ENCODE results near the gene ABHD16B.

The ABHD16B gene

GRCh38 chr20:63908008-63908682, 46.8 kb downstream of the ABHD16B start:
- no peak overlapping the region for H3K9ac ChIP-seq (ENCODE audit: low read length)
- H3K36me3 ChIP-seq (ENCODE audit: control insufficient read depth, insufficient read depth, low read length) = no peaks in the 10 kb centered on the region
- no peaks in the 10 kb centered on the region; the same call in 1 of the 2 replicates for H3K4me1 ChIP-seq (ENCODE audit: control insufficient read depth, insufficient read depth, low read length)
- H3K9me3 ChIP-seq (ENCODE audit: control insufficient read depth, insufficient read depth, low read depth, low read length) = no peaks in the 10 kb centered on the region
- H3K4me3 ChIP-seq (ENCODE audit: low read depth, low read length) = no peak overlapping the region
- no peaks in the 10 kb centered on the region for H3K27me3 ChIP-seq (ENCODE audit: control insufficient read depth, insufficient read depth, low read length)
- no peak overlapping the region for H3K27ac ChIP-seq (ENCODE audit: low read depth, low read length)

- H3K4me1 ChIP-seq (ENCODE audit: control insufficient read depth, insufficient read depth, low read length) = no peaks in the 10 kb centered on the region; the same call in 1 of the 2 replicates
- peaks cover 8% of the 10 kb centered on the region for H3K36me3 ChIP-seq (ENCODE audit: control insufficient read depth, insufficient read depth, low read length)
- no peak overlapping the region for H3K27ac ChIP-seq (ENCODE audit: low read depth, low read length)
- H3K9me3 ChIP-seq (ENCODE audit: control insufficient read depth, insufficient read depth, low read depth, low read length) = peaks cover 9% of the 10 kb centered on the region; the same call in 1 of the 2 replicates
- no peak overlapping the region for H3K4me3 ChIP-seq (ENCODE audit: low read depth, low read length)
- H3K9ac ChIP-seq (ENCODE audit: low read length) = no peak overlapping the region
- no peaks in the 10 kb centered on the region for H3K27me3 ChIP-seq (ENCODE audit: control insufficient read depth, insufficient read depth, low read length)
These were observed 49.9 kb downstream of the ABHD16B start for GRCh38 chr20:63911176-63911575.

All from HUES6 (cell line).